Measurements from ENCODE around the gene ADGRB2. TPM values are rescaled to one million over a fixed set of nuclear protein-coding genes. Genes with fewer than 3 reads are reported as not detected.

The ADGRB2 gene
- total RNA-seq, 4 donors from 2014 or later = 1.1 to 2.2 (median 1.7) TPM; not detected in 1

DNA sequence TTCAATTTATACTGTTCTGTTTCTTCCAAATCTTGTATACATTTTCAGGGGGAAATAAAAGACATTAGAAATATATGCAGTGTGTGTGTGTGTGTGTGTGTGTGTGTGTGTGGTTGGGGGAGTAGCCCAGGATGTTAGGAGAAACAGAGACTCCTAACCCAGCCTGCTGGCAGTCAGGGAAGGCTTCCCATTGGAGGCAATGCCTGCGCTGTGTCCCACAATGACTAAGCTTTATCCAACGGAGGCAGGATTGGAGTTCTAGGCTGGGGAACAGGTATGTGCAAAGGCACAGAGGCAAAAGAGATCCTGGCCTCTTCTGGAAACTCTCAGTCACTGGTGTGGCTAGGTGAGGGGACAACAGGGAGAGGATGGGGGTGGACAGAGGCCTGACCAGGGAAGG, 16.5 kb upstream of the ADGRB2 start:
- ATAC-seq (no peak), DNase-seq (no peak)
- H3K27me3 ChIP-seq = peaks cover under 1 to 11% (median under 1%) of the 10 kb centered on the region in 3 donors
- in situ Hi-C loops (cut with MboI; ENCODE audit: low sequenced_read_pairs in 4 of 4) (loop anchor here (5.0 to 25.0 kb wide), 4 partner anchors 113 to 218 kb away; no protein-coding TSS in a partner anchor), intact Hi-C loops (cut with DNase I; ENCODE audit: low total_unique reads) (no loop called here)
- H3K9me3 ChIP-seq = no peaks in the 10 kb centered on the region
- no peak overlapping the region for H3K27ac ChIP-seq
- H3K36me3 ChIP-seq = no peaks in the 10 kb centered on the region
- H3K4me3 ChIP-seq = no peak overlapping the region
- TF ChIP-seq, protein P1, sequence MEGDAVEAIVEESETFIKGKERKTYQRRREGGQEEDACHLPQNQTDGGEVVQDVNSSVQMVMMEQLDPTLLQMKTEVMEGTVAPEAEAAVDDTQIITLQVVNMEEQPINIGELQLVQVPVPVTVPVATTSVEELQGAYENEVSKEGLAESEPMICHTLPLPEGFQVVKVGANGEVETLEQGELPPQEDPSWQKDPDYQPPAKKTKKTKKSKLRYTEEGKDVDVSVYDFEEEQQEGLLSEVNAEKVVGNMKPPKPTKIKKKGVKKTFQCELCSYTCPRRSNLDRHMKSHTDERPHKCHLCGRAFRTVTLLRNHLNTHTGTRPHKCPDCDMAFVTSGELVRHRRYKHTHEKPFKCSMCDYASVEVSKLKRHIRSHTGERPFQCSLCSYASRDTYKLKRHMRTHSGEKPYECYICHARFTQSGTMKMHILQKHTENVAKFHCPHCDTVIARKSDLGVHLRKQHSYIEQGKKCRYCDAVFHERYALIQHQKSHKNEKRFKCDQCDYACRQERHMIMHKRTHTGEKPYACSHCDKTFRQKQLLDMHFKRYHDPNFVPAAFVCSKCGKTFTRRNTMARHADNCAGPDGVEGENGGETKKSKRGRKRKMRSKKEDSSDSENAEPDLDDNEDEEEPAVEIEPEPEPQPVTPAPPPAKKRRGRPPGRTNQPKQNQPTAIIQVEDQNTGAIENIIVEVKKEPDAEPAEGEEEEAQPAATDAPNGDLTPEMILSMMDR (IDR thresholded peaks at IDR 0.05 in 4 of 5, conservative IDR thresholded peaks at IDR 0.05 in 1 of 5) = no peak
- no peak for TF ChIP-seq POLR2A (IDR thresholded peaks at IDR 0.05)
- H3K4me1 ChIP-seq = no peaks in the 10 kb centered on the region

DNA sequence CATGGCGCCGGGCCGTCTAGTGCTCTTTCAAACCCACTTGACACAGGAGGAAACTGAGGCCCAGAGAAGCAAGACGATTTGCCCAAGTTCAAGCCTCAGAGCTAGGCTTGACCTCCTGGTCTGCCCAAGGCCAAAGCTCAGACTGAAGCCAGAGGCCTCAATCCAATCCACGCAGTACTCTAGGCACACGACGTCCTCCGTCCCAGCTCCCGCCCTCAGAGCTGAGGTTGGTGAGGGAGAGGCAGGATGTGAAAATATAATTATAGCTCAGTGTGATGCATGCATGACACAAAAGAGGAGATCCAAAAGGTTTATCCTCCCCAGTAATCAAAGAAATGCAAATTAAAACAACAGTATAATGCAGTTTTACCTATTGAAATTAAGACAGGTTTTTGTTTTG, 15.5 kb upstream of the ADGRB2 start:
- H3K27ac ChIP-seq = no peak overlapping the region
- H3K9me3 ChIP-seq = no peaks in the 10 kb centered on the region
- H3K36me3 ChIP-seq = no peaks in the 10 kb centered on the region
- no peaks in the 10 kb centered on the region for H3K4me1 ChIP-seq
- intact Hi-C loops (cut with DNase I; ENCODE audit: low total_unique reads) = no loop called here
- H3K27me3 ChIP-seq = peaks cover 9 to 19% (median 10%) of the 10 kb centered on the region in 3 donors
- H3K4me3 ChIP-seq = no peak overlapping the region
- in situ Hi-C loops (cut with MboI; ENCODE audit: low sequenced_read_pairs in 4 of 4) = loop anchor here (5.0 to 25.0 kb wide), 4 partner anchors 112 to 217 kb away; no protein-coding TSS in a partner anchor
- no peak for DNase-seq
- no peak for TF ChIP-seq POLR2A (IDR thresholded peaks at IDR 0.05)
- TF ChIP-seq, protein P1 (IDR thresholded peaks at IDR 0.05 in 4 of 5, conservative IDR thresholded peaks at IDR 0.05 in 1 of 5) = no peak
- no peak for ATAC-seq

DNA sequence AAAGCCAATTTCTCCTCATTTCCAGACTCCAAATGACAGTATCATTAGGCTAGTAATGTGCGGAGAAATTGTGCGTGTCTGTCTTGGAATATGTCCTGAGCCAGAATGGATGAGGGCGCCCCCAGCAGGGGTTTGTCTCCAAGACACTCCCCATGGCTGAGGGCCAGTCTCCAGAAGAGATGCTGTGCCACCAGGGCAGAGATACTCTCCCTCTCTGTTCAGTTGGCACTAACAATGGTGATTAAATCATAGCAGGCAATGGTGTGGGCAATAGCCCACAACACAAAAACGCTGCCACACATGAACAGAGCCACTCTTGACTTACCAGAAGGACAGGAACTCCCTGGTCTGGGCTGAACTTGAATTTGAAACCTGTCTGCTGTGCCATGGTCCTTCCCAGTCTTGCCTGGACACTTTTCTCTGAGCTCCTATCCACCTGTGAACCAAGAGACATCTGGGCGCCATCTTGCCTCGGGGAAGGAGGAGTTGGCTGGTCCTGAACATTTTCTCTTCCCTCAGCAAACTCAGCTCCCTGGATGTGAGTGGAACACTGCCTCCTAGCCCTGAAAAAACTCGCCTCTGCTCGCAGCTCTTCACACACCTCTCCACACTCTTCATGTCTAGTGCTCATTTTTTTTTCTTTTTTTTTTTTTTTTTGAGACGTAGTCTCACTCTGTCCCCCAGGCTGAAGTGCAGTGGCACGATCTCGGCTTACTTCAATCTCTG, 14.8 kb upstream of the ADGRB2 start:
- in situ Hi-C loops (cut with MboI; ENCODE audit: low sequenced_read_pairs in 4 of 4) = loop anchor here in 2 of 4 donors (25.0 kb wide), 1 partner anchor 217 kb away; no protein-coding TSS in a partner anchor
- Histone ChIP-seq H3K36me3 (no peaks in the 10 kb centered on the region), H3K4me3 (no peak overlapping the region), H3K27me3 (peaks cover 15 to 26% (median 16%) of the 10 kb centered on the region in 3 donors), H3K27ac (no peak overlapping the region), H3K4me1 (no peaks in the 10 kb centered on the region), H3K9me3 (no peaks in the 10 kb centered on the region)
- ATAC-seq (no peak), DNase-seq (no peak)
- intact Hi-C loops (cut with DNase I; ENCODE audit: low total_unique reads) = no loop called here
- TF ChIP-seq, protein P1 (IDR thresholded peaks at IDR 0.05 in 4 of 5, conservative IDR thresholded peaks at IDR 0.05 in 1 of 5) = no peak
- no peak for TF ChIP-seq POLR2A (IDR thresholded peaks at IDR 0.05)

DNA sequence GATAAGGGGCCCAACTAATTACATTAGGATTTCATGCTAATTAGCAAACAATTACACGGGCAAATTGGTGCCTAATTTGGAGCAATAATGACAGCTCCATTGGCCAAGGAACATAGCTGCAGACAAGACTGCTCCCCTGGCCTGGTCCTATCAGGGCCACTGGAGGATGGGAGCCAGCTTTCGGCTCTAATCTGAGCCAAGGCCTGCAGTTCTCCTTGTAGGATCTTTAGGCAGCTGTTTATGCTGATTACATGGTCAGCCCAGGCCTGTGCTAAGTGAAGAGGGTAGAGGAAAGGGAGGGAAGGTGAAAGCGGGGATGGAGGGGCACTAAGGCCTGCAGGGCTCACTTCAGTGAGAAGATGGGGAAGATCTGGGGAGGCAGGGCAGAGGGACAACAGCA, 12.4 kb upstream of the ADGRB2 start:
- no peaks in the 10 kb centered on the region for H3K36me3 ChIP-seq
- no peak overlapping the region for H3K4me3 ChIP-seq
- DNase-seq (no peak), ATAC-seq (no peak)
- H3K27me3 ChIP-seq = peaks cover 35 to 41% (median 40%) of the 10 kb centered on the region in 3 donors
- intact Hi-C loops (cut with DNase I; ENCODE audit: low total_unique reads) (no loop called here), in situ Hi-C loops (cut with MboI; ENCODE audit: low sequenced_read_pairs in 4 of 4) (loop anchor here in 2 of 4 donors (25.0 kb wide), 1 partner anchor 214 kb away; no protein-coding TSS in a partner anchor)
- TF ChIP-seq, protein P1 (IDR thresholded peaks at IDR 0.05 in 4 of 5, conservative IDR thresholded peaks at IDR 0.05 in 1 of 5) = no peak
- TF ChIP-seq POLR2A (IDR thresholded peaks at IDR 0.05) = no peak
- H3K4me1 ChIP-seq = peaks cover 4 to 9% of the 10 kb centered on the region in 2 donors
- H3K27ac ChIP-seq = no peak overlapping the region
- no peaks in the 10 kb centered on the region for H3K9me3 ChIP-seq

Measured in gastrocnemius medialis (tissue), 4 donors.